Body of pancreas (tissue), 4 donors: ENCODE measurements around the gene ASTN2.

Experiments
- CTCF ChIP-seq, 7 experiments: fragments of 450-650 bp in 4 of 7; fragments of 200-600 bp in 3 of 7; sonication (generic) in 3 of 7; IDR thresholded peaks; one replicate each; pipeline ENCODE4 v1.5.1; 2016 to 2019; ENCODE audit warnings: antibody characterized with exemption in 7 of 7
- POLR2A ChIP-seq, 3 donors: fragments of 450-650 bp; IDR thresholded peaks; one replicate each; pipeline ENCODE4 v1.6.1; 2016; ENCODE audit warnings: antibody characterized with exemption in 3 of 3, mild to moderate bottlenecking in 2 of 3

GRCh38 chr9:116749176-116749575 lies 665.7 kb downstream of the ASTN2 start:
- TF ChIP-seq CTCF (IDR thresholded peaks at IDR 0.05) (no peak), POLR2A (IDR thresholded peaks at IDR 0.05) (no peak)
